ENCODE data around the gene LEP. TPM values are rescaled to one million over a fixed set of nuclear protein-coding genes. Genes with fewer than 3 reads are reported as not detected.

The LEP gene
- total and polyA plus RNA-seq, 2 donors (not counting 1 experiment from before 2014, with no cell fraction given), result 0.36 to 2.8 TPM

- Histone ChIP-seq H3K4me2 (ENCODE audit: extremely low read depth, insufficient read depth, low read length) (no peak overlapping the region), H3K9me3 (ENCODE audit: control insufficient read depth, insufficient read depth, low read depth, low read length) (no peaks in the 10 kb centered on the region), H3K4me1 (ENCODE audit: control insufficient read depth, extremely low read depth, insufficient read depth, low read length) (no peaks in the 10 kb centered on the region), H3K4me3 (replicated peaks in 1 of 4; ENCODE audit: control extremely low read depth in 1 of 4, insufficient read depth in 1 of 4, low read depth in 3 of 4, low read length in 4 of 4) (no peak overlapping the region), H3K27me3 (ENCODE audit: control insufficient read depth, insufficient read depth, low read length) (peaks cover 34% of the 10 kb centered on the region), H3K36me3 (ENCODE audit: control insufficient read depth, insufficient read depth, low read length) (no peaks in the 10 kb centered on the region), H2AFZ (ENCODE audit: low read length) (no peak overlapping the region), H3K27ac (ENCODE audit: insufficient read depth, low read length) (no peak overlapping the region), H3K9ac (ENCODE audit: insufficient read depth, low read length) (no peak overlapping the region), H3K79me2 (ENCODE audit: control insufficient read depth, insufficient read depth, low read length) (no peaks in the 10 kb centered on the region), H4K20me1 (ENCODE audit: control insufficient read depth, extremely low read depth, insufficient read depth, low read length) (no peaks in the 10 kb centered on the region)
- DNase-seq (ENCODE audit: low read depth in 2 of 2), result no peak
- TF ChIP-seq EZH2 (IDR thresholded peaks at IDR 0.05; ENCODE audit: low read length, missing control alignments), result no peak
- no peak for TF ChIP-seq CTCF (conservative IDR thresholded peaks at IDR 0.05 in 1 of 2, IDR thresholded peaks at IDR 0.05 in 1 of 2; ENCODE audit: low read depth in 1 of 2, low read length in 2 of 2)
Observed at GRCh38 chr7:128243273-128243672, 2.2 kb downstream of the LEP start.

- Histone ChIP-seq H3K4me3 (replicated peaks in 1 of 4; ENCODE audit: control extremely low read depth in 1 of 4, insufficient read depth in 1 of 4, low read depth in 3 of 4, low read length in 4 of 4) (no peak overlapping the region), H3K9ac (ENCODE audit: insufficient read depth, low read length) (no peak overlapping the region), H4K20me1 (ENCODE audit: control insufficient read depth, extremely low read depth, insufficient read depth, low read length) (no peaks in the 10 kb centered on the region), H3K27ac (ENCODE audit: insufficient read depth, low read length) (no peak overlapping the region), H2AFZ (ENCODE audit: low read length) (no peak overlapping the region), H3K9me3 (ENCODE audit: control insufficient read depth, insufficient read depth, low read depth, low read length) (no peaks in the 10 kb centered on the region), H3K27me3 (ENCODE audit: control insufficient read depth, insufficient read depth, low read length) (peaks cover 37% of the 10 kb centered on the region), H3K79me2 (ENCODE audit: control insufficient read depth, insufficient read depth, low read length) (no peaks in the 10 kb centered on the region), H3K4me2 (ENCODE audit: extremely low read depth, insufficient read depth, low read length) (no peak overlapping the region), H3K36me3 (ENCODE audit: control insufficient read depth, insufficient read depth, low read length) (no peaks in the 10 kb centered on the region), H3K4me1 (ENCODE audit: control insufficient read depth, extremely low read depth, insufficient read depth, low read length) (no peaks in the 10 kb centered on the region)
- TF ChIP-seq CTCF (conservative IDR thresholded peaks at IDR 0.05 in 1 of 2, IDR thresholded peaks at IDR 0.05 in 1 of 2; ENCODE audit: low read depth in 1 of 2, low read length in 2 of 2), result no peak
- no peak for TF ChIP-seq EZH2 (IDR thresholded peaks at IDR 0.05; ENCODE audit: low read length, missing control alignments)
- no peak for DNase-seq (ENCODE audit: low read depth in 2 of 2)
Observed at GRCh38 chr7:128244861-128245260, 3.8 kb downstream of the LEP start.

DNA sequence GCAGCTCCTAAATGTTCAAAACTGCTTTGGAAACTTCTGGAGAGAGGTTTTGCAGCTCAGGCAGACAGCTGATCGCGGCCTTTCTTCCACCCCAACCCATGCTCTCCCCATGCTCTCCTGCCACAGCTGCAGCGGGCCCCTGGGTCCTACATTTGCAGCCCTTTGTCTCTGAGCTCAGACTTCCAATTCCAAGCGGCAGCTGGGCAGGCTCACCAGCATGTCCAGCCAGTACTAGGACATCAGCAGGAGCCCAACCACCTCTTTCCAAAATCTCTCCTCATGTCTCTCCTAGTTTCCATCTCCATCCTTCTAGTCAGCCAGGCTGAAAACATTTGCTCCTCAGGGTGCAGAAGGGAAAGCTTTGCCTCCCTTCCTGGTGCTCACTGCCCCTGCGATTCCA lies 6.0 kb downstream of the LEP start:
- Histone ChIP-seq H3K4me1 (ENCODE audit: control insufficient read depth, extremely low read depth, insufficient read depth, low read length) (no peaks in the 10 kb centered on the region), H2AFZ (ENCODE audit: low read length) (no peak overlapping the region), H3K36me3 (ENCODE audit: control insufficient read depth, insufficient read depth, low read length) (no peaks in the 10 kb centered on the region), H4K20me1 (ENCODE audit: control insufficient read depth, extremely low read depth, insufficient read depth, low read length) (no peaks in the 10 kb centered on the region), H3K27me3 (ENCODE audit: control insufficient read depth, insufficient read depth, low read length) (peaks cover 23% of the 10 kb centered on the region), H3K4me2 (ENCODE audit: extremely low read depth, insufficient read depth, low read length) (no peak overlapping the region), H3K27ac (ENCODE audit: insufficient read depth, low read length) (no peak overlapping the region), H3K9me3 (ENCODE audit: control insufficient read depth, insufficient read depth, low read depth, low read length) (no peaks in the 10 kb centered on the region), H3K79me2 (ENCODE audit: control insufficient read depth, insufficient read depth, low read length) (no peaks in the 10 kb centered on the region), H3K4me3 (replicated peaks in 1 of 4; ENCODE audit: control extremely low read depth in 1 of 4, insufficient read depth in 1 of 4, low read depth in 3 of 4, low read length in 4 of 4) (no peak overlapping the region), H3K9ac (ENCODE audit: insufficient read depth, low read length) (no peak overlapping the region)
- TF ChIP-seq CTCF (conservative IDR thresholded peaks at IDR 0.05 in 1 of 2, IDR thresholded peaks at IDR 0.05 in 1 of 2; ENCODE audit: low read depth in 1 of 2, low read length in 2 of 2) (no peak), EZH2 (IDR thresholded peaks at IDR 0.05; ENCODE audit: low read length, missing control alignments) (no peak)
- DNase-seq (ENCODE audit: low read depth in 2 of 2), result no peak
